Measurements from ENCODE around the gene FBXO10. TPM values are rescaled to one million over a fixed set of nuclear protein-coding genes. Genes with fewer than 3 reads are reported as not detected.

FBXO10 gene, protein sequence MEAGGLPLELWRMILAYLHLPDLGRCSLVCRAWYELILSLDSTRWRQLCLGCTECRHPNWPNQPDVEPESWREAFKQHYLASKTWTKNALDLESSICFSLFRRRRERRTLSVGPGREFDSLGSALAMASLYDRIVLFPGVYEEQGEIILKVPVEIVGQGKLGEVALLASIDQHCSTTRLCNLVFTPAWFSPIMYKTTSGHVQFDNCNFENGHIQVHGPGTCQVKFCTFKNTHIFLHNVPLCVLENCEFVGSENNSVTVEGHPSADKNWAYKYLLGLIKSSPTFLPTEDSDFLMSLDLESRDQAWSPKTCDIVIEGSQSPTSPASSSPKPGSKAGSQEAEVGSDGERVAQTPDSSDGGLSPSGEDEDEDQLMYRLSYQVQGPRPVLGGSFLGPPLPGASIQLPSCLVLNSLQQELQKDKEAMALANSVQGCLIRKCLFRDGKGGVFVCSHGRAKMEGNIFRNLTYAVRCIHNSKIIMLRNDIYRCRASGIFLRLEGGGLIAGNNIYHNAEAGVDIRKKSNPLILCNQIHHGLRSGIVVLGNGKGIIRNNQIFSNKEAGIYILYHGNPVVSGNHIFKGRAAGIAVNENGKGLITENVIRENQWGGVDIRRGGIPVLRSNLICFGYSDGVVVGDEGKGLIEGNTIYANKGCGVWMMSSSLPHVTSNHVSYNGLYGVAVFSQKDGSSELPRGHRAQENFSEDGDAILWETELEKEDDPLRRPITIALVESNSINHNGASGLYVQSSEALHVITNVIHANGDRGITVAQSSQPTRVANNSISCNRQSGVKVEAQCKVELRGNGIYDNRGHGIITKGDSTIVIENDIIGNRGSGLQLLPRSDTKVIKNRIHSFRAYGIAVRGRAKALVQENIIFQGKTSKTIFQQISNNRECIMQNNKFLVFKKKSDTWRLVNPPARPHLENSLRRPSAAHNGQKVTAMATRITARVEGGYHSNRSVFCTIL
- 1.3 and 3.3 TPM in 2 replicates for total RNA-seq (2014; rRNA removed; shearing (Covaris generic); ENCODE audit: low replicate concordance)

- no peak for DNase-seq (ENCODE audit: low read depth)
- in situ Hi-C loops (cut with HindIII; ENCODE audit: low pct_unique_long_range_greater_than_20kb, low sequenced_read_pairs), result no loop called here
These were observed at the start of gene FBXO10 for GRCh38 chr9:37575921-37576721. FBXO10 (minus strand) TSS chr9:37576380; CDS start chr9:37541768, 34,612 bp downstream.

GRCh38 chr9:37625758-37626147 is 49.6 kb upstream of the FBXO10 start:
- DNase-seq (ENCODE audit: low read depth), result no peak
- in situ Hi-C loops (cut with HindIII; ENCODE audit: low pct_unique_long_range_greater_than_20kb, low sequenced_read_pairs), result no loop called here

DNA sequence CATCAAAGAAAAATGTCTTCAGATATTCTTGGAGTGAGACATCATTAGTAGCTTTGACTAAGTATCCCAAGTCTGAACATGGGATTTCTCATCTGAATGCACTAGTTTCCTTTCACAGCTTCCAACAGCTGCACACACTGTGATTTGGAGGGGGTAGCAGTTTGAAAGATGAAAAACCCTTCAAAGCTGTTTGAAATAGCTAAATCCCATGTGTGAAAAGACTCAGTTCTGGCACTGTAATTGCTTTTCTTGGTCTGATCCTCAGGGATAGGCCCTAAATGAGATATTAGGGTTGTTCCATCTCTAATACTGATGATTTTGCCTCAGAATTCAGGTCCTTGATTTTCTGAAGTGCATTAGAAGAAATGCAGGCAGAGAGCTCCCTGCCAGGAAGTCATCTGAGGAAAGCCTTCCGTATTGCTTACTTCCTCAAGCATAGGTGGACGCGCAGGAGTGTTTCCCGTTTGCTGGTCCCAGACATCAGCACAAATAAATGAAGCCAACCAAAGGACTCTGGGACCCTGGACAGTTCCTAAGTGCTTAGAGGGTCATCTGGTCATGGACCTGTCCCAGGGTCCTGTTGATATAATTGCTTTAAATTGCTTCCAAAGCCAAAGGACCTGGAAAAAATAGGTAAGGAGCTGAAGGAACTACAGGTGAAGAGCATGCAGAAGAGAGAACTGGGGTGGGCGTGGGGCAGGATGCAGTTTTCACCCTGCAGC is 49.0 kb upstream of the FBXO10 start:
- in situ Hi-C loops (cut with HindIII; ENCODE audit: low pct_unique_long_range_greater_than_20kb, low sequenced_read_pairs), result no loop called here

DNA sequence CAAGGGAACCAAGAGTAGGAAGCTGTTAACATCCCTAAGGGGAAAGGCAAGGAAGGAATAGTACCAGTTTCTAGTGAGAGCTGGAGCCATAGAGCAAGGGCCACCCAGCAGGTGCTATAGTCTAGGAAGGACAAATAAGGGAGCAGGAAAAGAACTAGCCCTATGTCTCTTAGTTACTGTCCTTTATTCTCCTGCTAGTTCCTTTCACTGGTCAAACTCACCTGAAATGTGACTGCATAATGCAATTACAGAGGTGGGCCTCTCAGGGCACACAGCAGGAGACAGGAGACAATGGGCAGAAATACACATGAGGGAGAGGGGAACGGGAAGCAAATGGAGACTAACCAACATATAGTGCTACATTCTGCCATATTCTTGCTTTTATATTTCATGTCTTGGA is 47.9 kb upstream of the FBXO10 start:
- in situ Hi-C loops (cut with HindIII; ENCODE audit: low pct_unique_long_range_greater_than_20kb, low sequenced_read_pairs), result no loop called here
- no peak for DNase-seq (ENCODE audit: low read depth)

More for the DNA sequence above, 49.0 kb upstream of the FBXO10 start:
- no peak for DNase-seq (ENCODE audit: low read depth)

DNA sequence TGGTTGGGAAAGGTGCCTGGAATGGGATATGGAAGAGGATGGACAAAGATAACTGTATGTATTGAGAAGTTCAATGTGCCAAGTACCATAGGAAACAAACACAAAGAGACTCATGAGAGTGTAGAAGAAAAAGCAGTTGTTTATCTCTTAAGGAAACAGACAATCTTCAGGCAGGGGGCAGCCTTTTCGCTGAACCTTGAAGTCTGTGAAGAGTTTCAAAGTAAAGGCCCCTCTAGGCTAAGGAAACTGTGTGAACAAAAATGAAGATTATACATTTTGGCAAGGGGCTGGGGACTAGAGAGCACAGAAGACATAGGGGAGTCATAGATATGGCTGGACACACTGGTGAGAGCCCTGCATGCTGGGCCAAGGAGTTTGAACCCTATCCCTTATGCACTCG is 47.1 kb upstream of the FBXO10 start:
- no peak for DNase-seq (ENCODE audit: low read depth)
- in situ Hi-C loops (cut with HindIII; ENCODE audit: low pct_unique_long_range_greater_than_20kb, low sequenced_read_pairs), result no loop called here

DNA sequence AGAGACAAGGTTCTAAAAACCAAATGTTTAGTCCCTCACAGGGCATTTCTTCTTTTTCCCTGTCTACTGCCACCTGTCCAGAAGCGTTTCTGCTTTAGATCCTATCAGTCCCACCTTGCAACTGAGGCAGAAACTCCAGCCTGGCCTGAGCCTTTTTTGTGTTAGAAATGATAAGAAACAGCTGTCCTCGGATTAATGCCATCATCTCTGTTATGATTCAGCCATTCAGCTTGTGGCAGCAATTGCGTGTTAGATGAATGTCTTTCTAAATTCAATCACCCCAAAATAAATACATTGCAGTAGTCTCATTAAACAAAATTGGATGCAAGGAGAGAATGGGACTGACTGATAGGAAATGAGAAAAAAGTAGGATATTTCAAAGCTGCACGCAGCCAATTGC is 46.3 kb upstream of the FBXO10 start:
- in situ Hi-C loops (cut with HindIII; ENCODE audit: low pct_unique_long_range_greater_than_20kb, low sequenced_read_pairs), result no loop called here
- DNase-seq (ENCODE audit: low read depth), result no peak

DNA sequence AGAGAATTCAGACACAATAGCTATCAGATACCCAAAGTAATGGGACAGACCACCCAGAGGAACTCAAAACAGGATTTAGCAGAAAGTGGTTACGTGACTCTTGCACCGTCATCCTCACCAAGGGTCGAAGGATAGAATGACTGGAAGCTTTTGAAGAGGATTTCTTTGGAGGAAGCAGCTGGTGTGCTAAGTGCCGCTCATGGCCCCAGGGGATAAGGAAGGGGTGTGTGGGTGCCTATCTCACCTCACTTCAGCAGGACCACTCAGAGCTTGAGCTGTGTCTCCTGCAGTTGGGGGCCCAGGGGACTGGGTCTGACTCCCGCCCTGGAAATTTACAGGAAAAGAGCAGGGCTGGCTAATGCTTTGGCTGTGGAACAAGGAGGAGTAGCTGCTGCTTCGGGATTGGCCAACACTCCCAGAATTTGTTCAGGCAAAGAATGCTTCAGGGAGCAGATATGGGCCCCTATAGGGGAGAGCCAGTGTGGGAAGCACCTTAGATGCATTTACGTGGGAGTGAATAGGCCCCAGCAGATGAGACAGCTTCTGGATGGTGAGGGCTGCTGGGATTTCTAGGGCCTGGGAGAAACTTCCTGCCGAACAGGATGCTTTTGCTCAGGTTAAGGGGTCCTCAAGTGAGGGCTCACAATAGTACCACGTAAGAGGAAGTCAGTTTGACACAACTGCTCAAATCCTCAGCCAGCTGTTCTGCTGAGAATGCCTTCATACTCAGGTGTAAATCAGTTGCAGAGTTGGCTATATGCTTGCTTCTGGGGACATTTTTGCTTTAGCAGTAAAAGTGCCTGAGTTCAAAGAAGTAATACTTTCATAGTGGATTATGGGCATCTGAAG is 45.3 kb upstream of the FBXO10 start:
- DNase-seq (ENCODE audit: low read depth), result no peak
- in situ Hi-C loops (cut with HindIII; ENCODE audit: low pct_unique_long_range_greater_than_20kb, low sequenced_read_pairs), result no loop called here

DNA sequence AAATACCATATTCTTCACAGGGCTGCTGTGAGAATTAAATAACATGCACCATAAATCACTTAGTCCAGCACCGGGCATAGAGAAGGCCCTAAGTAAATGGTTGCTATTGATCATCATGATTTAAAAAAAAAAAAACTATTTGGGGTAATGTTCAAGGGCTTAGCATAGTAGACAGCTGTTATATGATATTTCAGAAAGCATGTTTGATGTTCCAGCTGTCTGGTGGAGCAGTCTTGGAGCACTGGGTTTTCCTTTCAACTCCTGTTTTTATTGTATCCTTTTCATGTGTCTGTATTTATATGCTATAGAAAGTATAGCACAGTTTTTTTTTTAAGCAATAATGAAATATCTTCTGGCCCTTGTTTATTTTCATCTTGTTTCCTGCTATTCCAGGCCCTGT is 44.2 kb upstream of the FBXO10 start:
- in situ Hi-C loops (cut with HindIII; ENCODE audit: low pct_unique_long_range_greater_than_20kb, low sequenced_read_pairs), result no loop called here
- DNase-seq (ENCODE audit: low read depth), result no peak

- in situ Hi-C loops (cut with HindIII; ENCODE audit: low pct_unique_long_range_greater_than_20kb, low sequenced_read_pairs), result no loop called here
- DNase-seq (ENCODE audit: low read depth), result no peak
These were observed 43.6 kb upstream of the FBXO10 start for GRCh38 chr9:37619806-37620205.

- in situ Hi-C loops (cut with HindIII; ENCODE audit: low pct_unique_long_range_greater_than_20kb, low sequenced_read_pairs), result no loop called here
- DNase-seq (ENCODE audit: low read depth), result no peak
These were observed 42.6 kb upstream of the FBXO10 start for GRCh38 chr9:37618817-37619216.

DNA sequence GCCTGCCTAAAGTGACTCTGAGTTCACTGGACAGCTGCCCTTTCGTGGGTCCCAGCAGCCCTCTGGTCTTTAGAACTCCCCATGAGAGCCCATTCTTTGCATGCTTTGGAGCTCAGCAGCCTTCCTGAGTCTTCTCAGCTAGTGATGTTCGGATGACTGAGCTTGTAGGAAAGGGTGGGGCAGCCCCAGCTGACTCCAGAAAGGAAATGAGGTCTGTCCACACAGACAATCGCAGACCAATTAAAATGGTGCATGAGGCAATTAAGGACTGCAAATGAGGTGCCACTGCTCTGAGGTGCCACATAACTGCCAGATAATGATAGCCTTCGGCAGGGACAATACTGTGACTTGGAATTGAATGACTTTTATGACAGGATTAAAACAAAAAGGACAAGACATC is 41.7 kb upstream of the FBXO10 start:
- in situ Hi-C loops (cut with HindIII; ENCODE audit: low pct_unique_long_range_greater_than_20kb, low sequenced_read_pairs), result no loop called here
- no peak for DNase-seq (ENCODE audit: low read depth)

DNA sequence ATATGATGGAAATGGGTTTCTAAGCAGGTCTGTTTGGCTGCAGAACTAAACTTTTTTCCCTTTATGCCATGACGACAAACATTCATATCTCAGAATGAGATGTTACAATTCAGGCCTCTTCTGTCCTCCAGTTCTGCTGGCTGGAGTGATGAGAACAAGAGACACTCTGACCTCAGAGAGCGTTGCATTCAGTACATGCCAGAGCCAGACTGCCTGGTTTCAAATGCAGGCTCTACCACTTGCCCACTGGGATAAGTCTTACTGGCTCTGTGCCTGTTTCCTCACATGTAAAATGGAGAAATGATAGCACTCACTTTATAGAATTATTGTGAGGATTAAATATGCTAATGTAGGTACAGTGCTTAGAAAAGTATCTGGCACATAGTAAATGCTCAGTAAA is 41.0 kb upstream of the FBXO10 start:
- DNase-seq (ENCODE audit: low read depth), result no peak
- in situ Hi-C loops (cut with HindIII; ENCODE audit: low pct_unique_long_range_greater_than_20kb, low sequenced_read_pairs), result no loop called here

DNA sequence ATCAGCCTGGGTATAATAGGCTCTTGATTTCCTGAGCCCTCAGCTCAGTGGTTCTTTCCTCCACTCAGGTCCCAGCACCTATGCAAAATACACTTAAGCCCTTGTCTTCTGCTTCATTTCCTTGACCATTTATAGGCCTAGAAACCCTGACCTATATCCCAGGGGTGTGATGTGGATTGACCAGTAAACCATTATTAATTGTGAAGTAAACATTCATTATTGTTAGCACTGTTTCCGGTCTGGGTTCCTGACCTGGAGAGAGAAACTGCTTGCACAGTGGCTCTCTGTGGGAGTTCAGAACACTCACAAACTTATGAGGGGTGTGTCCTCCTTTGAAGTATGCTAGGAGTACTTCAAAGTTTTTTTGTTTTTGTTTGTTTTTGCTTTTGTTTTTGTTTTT is 35.8 kb upstream of the FBXO10 start:
- no peak for DNase-seq (ENCODE audit: low read depth)
- in situ Hi-C loops (cut with HindIII; ENCODE audit: low pct_unique_long_range_greater_than_20kb, low sequenced_read_pairs), result no loop called here

- in situ Hi-C loops (cut with HindIII; ENCODE audit: low pct_unique_long_range_greater_than_20kb, low sequenced_read_pairs), result no loop called here
- no peak for DNase-seq (ENCODE audit: low read depth)
These were observed 34.8 kb upstream of the FBXO10 start for GRCh38 chr9:37611014-37611413.

DNA sequence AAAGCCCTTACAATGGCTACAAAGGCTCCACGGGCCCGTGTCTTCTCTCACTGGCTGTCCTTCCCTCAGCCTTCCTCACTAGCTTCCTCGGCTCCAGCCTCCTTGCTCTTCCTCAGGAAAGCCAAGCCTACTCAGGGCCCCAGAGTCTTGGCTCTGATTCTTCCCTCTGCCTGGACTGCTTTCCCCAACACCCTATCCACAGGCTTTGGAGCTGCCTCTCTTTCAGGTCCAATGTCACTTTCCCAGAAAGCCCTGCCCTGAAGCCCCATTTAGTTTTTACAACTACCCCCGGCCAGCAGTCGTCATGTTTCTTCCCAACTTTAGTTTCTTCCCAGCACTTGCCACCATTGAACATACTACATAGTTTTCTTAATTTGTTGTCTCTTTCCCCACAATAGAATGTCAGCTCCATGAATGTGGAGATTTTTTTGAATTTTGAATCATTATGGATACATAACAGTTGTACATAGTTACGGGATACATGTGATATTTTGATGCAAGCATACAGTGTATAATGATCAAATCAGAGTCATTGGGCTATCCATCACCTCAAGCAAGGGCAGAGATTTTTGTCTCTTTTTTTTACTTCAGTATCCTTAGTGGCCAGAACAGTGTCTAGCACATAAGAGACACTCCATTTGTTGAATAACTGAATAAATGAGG is 33.7 kb upstream of the FBXO10 start:
- in situ Hi-C loops (cut with HindIII; ENCODE audit: low pct_unique_long_range_greater_than_20kb, low sequenced_read_pairs), result no loop called here
- DNase-seq (ENCODE audit: low read depth), result no peak

- in situ Hi-C loops (cut with HindIII; ENCODE audit: low pct_unique_long_range_greater_than_20kb, low sequenced_read_pairs), result no loop called here
- no peak for DNase-seq (ENCODE audit: low read depth)
These were observed 32.1 kb upstream of the FBXO10 start for GRCh38 chr9:37608250-37608649.

- in situ Hi-C loops (cut with HindIII; ENCODE audit: low pct_unique_long_range_greater_than_20kb, low sequenced_read_pairs), result no loop called here
- no peak for DNase-seq (ENCODE audit: low read depth)
These were observed 28.1 kb upstream of the FBXO10 start for GRCh38 chr9:37604296-37604695.
